GM12875 (cell line): ENCODE data around the gene CACNA1D.

Experiments
- H3K4me3 ChIP-seq: one replicate; pipeline ENCODE4 v1.5.1; 2011; ENCODE audit warnings: low read depth, low read length, control low read depth
- CTCF ChIP-seq: IDR thresholded peaks from 2 replicates; pipeline ENCODE4 v1.5.1; 2011; ENCODE audit warnings: low read depth, mild to moderate bottlenecking, control low read depth, inconsistent platforms, low read length, moderate library complexity, borderline replicate concordance; ENCODE audit not compliant: insufficient read depth

Gene CACNA1D

GRCh38 chr3:53859178-53859577 lies 364.8 kb downstream of the CACNA1D start:
- TF ChIP-seq CTCF: no peak
- no peak overlapping the region for H3K4me3 ChIP-seq

GRCh38 chr3:53860196-53860595 lies 365.8 kb downstream of the CACNA1D start:
- no peak overlapping the region for H3K4me3 ChIP-seq
- TF ChIP-seq CTCF: no peak

GRCh38 chr3:53862241-53862640 lies 367.8 kb downstream of the CACNA1D start:
- no peak for TF ChIP-seq CTCF

GRCh38 chr3:53863145-53863544 lies 368.7 kb downstream of the CACNA1D start:
- H3K4me3 ChIP-seq: no peak overlapping the region
- TF ChIP-seq CTCF: no peak

More at GRCh38 chr3:53862241-53862640, 367.8 kb downstream of the CACNA1D start:
- no peak overlapping the region for H3K4me3 ChIP-seq
